ENCODE measurements around the gene CCDC194.

Gene CCDC194, protein sequence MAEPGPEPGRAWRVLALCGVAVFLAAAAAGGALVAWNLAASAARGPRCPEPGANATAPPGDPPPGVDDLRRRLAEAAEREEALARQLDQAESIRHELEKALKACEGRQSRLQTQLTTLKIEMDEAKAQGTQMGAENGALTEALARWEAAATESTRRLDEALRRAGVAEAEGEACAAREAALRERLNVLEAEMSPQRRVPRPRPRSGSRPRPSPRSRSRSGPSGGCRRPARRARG

DNA sequence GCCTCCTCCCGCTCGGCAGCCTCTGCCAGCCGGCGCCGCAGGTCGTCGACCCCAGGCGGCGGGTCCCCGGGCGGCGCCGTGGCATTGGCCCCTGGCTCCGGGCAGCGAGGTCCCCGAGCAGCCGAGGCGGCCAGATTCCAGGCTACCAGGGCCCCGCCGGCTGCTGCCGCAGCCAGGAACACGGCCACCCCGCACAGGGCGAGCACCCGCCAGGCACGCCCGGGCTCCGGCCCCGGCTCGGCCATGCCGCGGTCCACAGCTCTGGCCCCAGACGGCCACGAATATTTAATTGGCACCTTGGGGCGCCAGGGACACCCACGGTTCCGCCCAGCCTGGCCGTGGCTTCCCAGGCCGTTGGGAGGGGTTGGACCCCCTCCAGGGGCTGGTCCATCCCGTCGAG, at the start of gene CCDC194:
Gene CCDC194 (minus strand): TSS at position 283 of the 400 bp plus-strand sequence. CDS start 38 bp downstream, at position 245.
- DNase-seq (ENCODE audit: low spot score), result no peak

DNA sequence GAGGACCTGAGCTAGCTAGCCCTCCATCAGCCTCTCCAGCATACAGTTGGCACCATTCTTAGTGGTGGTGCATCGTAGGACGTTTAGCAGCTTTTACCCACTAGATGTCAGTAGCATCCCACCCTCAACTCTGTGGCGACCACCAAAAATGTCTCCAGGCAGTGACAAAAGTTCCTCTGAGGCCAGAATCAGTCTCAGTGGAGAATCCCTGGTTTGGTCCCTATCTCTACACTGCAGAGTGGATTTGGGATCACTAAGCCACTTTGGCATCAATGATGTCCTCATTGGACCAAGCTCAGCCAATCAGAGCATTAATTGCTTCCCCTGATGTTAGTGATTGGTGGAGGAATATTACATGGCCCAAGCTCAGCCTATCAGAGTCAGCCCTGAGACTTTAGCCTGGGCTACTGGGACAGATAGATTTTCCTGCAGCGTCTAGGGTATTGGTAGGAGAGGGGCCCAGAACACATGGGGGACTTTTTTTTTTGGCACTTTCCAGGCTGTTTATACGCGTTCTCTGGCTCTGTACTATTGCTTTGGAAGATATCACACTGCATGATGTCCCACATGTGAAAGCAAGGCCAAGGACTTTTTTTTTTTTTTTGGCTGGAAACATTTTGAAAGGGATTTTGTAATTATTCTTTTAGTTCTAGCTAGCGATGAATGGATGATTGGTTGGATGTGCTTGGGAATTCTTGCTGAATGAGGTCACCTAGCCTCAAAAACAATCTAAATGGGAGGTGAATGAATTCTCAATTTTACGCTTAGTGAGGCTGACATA, 47.4 kb upstream of the CCDC194 start:
- no peak for DNase-seq (ENCODE audit: low spot score)

DNA sequence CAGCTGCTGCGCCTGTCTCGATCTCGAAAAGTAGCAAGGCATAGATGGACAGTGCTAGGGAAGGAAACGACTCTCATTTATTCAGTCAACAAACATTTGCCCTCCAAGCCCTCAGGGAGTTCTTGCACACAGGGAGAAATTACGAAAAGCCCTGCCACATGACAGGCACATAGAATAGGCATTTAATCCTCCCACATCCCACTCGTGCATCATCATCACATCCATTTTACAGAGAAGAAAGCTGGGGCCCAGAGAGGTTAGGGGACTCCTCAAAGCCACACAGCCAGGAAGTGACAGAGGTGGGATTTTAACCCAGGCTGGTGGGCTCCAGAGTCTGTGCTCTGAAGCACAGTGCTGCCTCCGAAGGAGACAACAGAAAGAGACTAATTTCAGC, 42.9 kb upstream of the CCDC194 start:
- DNase-seq (ENCODE audit: low spot score), result no peak

DNA sequence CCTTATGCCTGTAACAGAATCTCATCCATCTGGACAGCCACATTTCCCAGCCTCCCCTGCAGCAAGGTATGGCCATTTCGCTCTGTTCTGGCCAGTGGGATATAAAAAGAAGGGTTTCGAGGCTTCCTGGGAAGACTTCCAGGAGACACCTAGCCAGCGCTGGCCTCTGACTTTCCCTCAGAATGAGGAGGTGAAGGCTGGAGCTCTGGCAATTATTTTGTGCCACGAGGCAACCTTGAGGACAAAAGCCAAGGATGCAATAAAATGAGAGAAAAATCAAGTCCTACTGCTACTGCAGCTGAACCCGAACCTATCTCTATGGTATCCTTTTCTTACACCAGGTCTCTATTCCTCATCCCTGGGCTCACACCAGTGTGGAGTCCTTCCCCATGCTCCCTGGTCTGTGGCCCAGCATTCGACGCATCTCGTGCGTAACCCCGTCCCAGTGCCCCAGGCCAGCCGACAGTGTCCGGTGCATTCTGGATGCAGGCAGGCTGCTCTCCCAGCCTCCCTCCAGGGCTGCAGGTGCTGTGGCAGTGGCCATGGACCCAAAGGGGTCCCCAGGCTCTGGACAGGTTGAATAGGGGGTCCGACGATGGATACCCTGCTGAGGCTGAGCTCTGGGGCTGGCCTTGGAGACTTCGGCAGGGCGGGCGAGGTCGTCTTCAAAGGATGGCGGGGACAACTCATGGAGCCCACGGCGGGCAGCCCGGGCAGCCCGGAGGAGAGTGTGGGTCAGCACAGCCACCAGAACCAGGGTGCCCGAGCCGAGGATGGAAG, 42.3 kb upstream of the CCDC194 start:
- no peak for DNase-seq (ENCODE audit: low spot score)

DNA sequence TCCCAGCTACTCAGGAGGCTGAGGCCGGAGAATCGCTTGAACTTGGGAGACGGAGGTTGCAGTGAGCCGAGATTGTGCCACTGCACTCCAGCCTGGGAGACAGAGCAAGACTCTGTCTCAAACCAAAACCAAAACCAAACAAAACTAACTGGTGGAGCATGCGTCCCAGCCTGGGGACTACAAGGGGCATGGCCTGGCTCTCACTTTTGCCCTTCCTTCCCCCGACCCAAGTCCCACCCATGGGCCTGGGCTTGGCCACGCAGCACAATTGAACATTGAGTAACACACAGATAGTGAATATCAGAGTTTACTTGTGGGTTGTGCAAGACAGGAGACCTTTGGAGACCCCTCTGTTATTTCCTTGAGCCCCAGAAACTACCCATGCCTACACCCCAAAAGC, 41.2 kb upstream of the CCDC194 start:
- no peak for DNase-seq (ENCODE audit: low spot score)

DNA sequence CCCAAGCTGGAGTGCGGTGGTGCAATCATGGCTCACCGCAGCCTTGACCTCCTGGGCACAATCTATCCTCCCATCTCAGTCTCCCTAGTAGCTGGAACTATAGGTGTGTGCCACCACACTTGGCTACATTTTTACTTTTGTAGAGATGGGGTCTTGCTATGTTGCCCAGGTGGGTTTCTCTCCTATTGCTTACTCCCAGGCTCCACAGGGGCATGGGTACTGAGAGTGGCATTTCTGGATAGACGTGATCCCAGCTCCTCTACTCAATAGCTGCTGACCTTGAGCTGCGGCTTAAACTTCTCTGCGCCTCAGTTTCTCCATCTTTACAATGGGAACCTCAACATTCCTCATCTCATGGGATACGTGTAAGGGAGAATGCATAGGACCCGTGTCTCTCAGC, 37.4 kb upstream of the CCDC194 start:
- DNase-seq (ENCODE audit: low spot score), result no peak

DNA sequence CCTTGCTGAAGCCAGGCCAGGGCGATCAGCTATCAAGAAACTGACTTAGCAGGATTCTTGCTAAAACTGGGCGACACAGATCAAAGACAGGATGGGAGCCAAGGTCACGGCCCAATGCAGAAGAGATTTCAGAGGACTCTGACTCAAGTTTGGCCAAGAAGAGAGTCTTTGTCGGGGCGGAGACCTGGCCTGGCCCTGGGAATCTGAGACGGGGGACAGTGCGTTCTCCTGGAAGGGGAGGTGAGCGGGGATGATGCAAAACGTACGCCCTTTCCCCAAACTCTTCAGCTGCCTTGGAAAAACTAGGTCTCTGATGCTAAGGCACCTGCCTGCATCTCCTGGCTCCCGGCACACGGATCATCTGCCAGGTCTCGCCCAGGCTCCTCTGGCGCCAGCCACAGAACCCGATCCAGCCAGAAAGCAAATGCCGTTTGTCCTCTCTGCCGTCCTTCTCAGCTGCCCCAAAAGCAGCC, 35.7 kb upstream of the CCDC194 start:
- no peak for DNase-seq (ENCODE audit: low spot score)

DNA sequence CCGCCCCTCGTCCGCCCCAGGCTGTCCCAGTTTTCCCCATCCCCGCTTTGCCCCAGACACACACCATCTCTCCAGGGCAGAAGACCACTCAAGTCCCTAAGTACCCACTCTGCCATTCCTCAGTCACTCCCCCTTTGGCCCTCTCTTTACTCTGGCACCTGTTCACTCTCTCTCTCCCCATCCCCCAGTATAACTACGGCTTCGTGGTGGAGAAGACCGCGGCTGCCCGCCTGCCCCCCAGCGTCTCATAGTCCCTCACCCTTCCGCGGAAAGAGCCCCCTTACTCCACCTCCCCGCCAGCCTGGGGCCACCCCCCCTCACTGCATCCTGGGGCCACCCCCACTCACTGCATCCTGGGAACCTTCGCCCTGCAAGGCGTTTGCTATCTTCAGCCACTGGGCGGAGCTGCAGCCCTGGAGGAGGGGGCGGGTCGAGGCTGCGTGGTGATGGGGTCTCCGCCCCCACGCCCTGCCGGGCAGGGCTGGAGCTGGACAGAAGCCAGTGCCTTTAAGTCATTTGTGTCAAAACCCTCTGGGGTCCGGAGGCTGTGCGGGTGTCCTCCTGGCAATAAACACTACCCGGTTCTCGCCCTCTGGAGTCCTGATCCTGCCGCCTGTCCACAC, 30.9 kb upstream of the CCDC194 start:
- peak; percentile 56 for DNase-seq (ENCODE audit: low spot score)

DNA sequence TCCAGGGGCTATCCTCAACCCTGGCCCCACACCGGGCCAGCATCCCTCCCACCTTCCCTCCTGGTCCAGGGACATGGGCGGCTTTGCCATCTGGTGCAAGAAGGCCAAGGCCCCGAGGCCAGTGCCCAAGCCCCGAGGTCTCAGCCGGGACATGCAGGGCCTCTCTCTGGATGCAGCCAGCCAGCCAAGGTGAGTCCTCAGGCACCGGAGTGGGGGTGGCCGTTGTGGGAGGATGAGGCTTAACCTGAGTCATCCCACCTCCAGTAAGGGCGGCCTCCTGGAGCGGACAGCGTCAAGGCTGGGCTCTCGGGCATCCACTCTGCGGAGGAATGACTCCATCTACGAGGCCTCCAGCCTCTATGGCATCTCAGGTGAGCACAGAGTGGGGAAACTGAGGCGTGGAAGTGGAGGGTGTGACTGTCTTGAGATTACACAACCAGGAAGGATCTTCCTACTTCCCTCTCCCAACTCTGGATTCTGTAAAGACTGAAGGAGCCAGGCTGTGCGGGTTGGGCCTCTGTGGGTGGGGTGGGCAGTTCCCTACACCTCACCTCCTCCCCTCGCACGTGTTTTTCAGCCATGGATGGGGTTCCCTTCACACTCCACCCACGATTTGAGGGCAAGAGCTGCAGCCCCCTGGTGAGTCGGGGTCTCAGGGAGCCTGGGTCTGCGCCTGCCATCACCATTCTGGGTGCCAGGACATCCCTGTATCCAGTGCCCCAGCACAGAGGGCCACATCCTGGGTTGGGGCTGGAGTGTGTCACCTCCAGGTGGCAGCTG, 29.6 kb upstream of the CCDC194 start:
- no peak for DNase-seq (ENCODE audit: low spot score)

DNA sequence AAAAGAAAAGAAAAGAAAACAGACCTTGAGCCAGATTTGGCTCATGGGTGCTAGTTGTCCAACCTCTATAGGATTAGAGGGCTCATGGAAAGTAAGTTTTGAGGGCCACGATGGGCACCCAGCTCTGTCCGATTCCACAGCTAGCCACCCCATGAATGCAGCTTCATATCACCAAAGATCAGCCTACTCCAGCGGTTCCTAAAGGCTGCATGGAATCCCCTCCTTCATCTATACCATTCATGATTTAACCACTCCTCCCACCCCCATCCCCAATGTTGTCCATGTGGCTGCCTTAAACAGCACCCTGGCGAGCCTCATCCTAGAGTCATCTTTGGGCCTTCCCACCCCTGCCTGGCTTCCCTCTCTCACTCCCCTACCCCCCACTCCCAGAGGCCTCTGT, 27.9 kb upstream of the CCDC194 start:
- no peak for DNase-seq (ENCODE audit: low spot score)

DNA sequence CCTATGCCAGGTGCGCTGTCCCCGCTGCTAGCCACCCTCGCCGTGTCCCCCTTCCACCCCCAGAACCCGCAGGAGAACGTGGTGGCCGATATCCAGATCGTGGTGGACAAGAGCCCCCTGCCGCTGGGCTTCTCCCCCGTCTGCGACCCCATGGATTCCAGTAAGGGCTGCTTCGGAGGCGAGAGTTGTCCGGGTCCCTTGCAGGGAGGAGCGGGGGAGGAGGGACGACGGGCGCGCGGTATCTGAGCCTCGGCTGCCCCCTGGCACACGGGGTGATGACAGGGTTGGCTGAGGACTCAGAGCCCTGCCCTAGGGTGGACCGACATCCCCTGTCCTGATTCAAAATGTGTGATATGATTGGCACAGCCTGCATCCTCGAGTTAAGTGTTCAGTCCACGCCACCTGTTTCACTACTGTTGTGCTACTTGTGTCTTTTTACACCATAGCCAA, 26.5 kb upstream of the CCDC194 start:
- DNase-seq (ENCODE audit: low spot score), result peak; percentile 37

DNA sequence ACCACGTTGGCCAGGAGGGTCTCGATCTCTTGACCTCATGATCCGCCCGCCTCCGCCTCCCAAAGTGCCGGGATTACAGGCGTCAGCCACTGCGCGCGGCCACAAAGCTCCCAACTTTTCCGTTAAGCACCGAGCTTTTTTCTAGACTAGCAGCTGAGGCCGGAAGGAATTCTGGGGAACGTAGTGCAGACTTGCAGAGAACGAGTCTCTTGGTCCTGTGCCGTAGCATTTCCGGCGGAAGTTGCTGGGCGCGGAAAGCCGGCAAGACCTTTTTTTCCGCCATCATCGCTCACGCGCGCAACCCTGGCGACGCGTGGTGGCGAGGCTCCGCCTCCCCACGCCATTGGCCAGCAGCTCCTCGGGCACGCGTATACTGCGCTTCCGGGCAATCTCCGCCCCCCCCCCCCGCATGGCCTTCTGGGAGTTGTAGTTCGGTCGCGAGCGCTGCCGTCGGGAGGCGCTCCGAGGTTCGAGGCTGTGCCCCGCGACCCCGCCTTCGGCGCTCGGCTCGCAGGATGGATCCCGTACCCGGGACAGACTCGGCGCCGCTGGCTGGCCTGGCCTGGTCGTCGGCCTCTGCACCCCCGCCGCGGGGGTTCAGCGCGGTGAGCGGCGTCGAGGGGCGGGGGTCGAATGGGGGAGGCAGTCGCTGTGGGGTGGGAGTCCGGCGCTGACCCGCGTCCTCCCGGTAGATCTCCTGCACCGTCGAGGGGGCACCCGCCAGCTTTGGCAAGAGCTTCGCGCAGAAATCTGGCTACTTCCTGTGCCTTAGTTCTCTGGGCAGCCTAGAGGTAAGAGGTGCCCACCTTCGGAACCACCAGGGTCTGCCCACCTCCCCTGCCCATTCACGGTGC, 25.9 kb upstream of the CCDC194 start, which contains the start of gene MVB12A:
Gene MVB12A (plus strand): TSS at position 427 of the 854 bp plus-strand sequence. CDS start 89 bp downstream, at position 516.
- peak; percentile 99 for DNase-seq (ENCODE audit: low spot score)

DNA sequence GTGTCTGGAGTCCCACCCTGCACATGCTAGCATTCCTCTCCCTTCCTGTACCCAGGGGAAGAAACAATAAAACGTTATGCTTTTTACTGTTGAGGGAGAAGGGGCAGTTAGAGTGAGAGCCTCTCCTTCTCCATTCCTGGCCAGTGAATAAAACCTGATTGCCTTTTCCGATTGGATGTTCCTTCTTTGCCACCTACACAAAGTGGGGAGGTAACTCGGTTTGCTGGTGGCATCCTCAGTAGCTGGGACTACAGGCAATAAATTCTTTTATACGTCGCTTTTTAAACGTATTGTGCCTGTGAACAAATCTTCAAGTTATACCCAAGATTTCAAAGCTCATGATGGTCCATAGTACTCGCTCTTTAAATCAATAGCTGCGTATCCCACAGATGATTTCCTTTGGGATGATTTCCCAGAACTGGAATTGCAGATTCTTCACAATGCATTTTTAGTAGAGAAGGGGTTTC, 25.2 kb upstream of the CCDC194 start:
- DNase-seq (ENCODE audit: low spot score), result no peak

DNA sequence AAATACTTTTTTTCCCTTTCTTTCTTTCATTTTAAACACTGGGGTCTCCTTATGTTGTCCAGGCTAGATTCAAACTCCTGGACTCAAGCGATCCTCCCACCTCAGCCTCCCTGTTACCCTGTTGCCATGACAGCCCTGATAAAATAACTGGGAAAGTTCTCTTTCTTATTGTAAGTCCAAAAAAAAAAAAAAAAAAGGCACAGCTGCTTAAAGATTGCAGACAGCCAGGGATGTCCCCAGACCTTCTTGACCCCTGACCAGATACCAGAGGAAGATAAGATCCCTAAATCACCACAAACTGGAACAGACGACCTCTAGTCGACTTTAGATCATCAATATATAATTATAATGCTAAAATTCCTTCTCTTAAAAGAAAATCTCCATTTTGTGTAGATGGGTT, 24.7 kb upstream of the CCDC194 start:
- no peak for DNase-seq (ENCODE audit: low spot score)

DNA sequence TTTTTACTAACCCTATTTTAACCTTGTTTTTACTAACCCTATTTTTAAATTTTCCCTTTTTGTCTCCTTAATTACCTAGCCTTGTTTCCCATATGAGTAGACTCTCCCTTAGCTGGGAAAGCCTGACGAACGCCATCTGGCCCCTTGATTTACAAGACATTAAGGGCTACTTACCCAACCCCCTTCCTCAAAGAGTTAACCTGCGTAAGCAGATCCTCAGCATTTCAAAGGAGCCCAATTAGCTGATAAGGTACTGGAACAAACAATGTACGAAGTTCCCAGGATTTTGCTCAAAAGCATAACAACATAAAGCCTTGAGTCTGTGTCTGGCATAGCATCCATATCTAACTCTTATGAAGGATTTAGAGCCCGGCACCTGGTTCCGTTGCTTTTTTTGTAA, 21.1 kb upstream of the CCDC194 start:
- DNase-seq (ENCODE audit: low spot score), result no peak

DNA sequence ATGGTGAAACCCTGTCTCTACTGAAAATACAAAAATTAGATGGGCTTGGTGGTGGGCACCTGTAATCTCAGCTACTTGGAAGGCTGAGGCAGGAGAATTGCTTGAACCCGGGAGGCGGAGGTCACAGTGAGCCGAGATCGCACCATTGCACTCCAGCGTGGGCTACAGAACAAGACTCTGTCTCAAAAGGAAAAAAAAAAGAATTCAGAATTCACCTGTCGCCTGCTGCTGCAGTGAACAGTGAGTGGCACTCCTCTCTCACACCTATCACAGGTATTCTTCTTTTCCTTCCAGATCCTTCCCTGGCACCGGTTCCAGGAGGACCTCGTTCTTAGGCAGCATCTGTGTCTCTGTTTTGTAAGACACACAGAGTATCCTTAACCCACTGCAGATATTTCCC, 20.1 kb upstream of the CCDC194 start:
- no peak for DNase-seq (ENCODE audit: low spot score)

DNA sequence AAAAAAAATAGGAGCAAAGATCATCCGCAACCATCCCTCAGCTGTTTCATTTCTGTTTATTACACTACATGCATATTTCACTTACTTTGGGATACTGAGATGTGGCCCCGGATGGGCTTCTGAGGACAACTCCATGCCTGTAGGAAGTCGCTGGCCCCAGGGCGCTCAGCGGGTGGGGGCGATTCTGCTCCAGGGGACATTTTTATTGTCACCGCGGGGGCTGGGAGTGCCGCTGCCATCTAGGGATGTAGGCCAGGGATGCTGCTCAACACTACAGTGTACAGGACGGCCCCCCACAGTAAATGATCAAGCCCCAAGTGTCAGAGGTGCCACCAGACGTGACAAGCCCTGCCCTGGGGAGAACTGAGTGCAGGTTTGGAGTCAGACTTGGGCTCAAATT, 17.8 kb upstream of the CCDC194 start:
- no peak for DNase-seq (ENCODE audit: low spot score)

DNA sequence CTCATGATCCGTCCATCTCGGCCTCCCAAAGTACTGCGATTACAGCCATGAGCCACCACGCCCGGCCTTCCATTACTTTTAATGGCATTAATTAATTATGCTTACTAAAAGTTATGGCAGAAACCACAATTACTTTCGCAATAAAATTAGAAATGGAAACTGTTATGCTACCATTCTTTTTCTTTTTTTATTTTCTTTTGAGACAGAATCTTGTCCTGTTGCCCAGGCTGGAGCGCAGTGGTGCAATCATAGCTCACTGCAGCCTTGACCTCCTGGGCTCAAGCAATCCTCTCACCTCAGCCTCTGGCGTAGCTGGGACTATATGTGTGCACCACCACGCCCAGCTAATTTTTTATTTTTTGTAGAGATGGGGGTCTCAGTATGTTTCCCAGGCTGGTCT, 16.0 kb upstream of the CCDC194 start:
- DNase-seq (ENCODE audit: low spot score), result no peak

DNA sequence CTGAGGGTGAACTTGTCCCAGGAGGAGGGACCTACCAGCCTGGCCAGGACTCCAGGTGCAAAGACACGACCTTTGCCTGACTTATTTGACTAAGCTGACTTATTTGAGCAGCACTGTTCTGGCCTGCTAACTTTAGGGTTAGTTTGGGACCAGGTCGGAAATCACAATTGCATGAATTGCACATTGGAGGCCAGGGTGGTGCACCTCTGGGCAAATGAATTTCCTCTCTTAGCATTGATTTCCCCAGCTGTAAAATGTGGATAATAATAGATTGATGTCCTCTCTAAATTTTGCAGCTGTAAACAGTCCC, 12.8 kb upstream of the CCDC194 start:
- no peak for DNase-seq (ENCODE audit: low spot score)
